ENCODE results near the gene CRABP2.

CRABP2 gene

GRCh38 chr1:156708218-156708661 is 2.9 kb upstream of the CRABP2 start:
- no peak for DNase-seq

DNA sequence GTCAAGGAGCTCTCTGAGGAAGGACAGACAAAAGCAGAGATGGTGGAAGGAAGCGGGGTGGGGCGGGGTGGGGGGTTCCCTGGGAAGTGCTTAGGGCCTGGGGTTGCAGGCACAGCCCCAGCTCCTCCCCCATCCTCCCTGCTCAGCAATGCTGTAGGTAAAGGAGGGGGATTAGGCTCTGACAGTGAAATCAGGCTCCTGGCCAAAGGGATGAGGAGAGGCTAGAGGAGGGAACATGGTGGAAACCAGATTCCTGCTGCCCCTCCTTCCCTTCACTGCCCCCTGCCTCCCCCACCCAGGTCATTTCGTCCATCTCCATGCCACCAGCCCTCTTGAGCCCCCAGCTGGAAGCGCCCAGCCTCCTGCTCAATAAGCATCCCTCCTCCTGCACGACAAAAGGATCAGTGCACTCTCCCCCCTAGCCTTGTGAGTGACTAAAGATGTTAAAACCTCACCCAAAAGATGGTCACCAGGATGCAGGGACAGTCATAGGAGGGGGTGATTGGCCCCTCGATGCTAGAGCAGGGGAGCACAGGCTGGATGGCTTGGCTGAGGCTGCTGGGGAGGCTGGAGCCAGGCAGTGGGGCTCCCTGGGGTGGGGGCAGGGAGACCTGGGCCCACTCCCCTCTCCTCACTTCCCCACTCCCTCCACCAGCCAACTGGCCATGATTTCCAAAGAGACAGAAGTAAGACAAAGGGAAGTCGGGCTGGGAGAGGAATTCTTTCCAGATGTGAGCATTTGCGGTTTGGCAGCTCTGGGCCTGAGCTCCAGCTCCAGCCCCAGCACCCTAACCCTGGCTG is 2.2 kb upstream of the CRABP2 start:
- no peak for DNase-seq

DNA sequence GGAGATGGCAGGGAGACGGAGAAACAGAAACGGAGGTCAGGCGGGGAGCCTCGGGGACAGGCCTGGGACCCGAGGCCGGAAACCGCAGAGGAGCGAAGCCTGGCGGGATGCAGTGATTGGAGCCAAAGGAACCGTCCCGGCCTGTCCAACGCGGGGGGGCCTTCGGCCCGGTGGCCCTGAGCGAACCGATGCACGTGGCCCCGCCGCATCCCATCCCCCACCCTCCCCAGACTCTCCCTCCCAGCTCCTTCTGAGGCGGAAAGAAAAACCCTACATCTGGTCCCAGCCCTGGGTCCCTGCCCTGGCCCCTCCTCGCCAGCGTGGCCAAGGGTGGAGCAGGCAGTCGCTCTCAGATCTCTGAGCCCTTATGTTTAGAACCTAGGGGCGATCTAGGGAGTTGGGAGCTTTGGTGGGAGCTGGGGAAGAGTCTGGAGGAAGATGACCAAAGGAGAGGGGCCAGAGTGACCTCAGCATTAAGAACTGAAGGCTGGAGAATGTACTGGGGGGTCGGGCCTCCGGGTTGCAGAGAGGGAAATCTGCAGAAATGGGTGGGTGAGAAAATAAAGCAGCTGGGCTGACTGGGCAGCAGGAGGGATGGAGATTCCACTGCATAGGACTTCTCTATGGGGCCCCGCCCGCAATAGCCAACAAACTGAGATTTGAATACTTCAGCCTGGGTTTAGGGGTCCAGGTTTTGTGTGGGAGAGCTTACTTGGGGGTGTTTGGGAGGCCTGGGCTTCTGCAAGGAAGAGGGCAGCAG is 1.5 kb upstream of the CRABP2 start:
- no peak for DNase-seq

- DNase-seq = peak in 1 of 2 donors; percentile 21
These were observed 704 bp upstream of the CRABP2 start for GRCh38 chr1:156705918-156706656.

DNA sequence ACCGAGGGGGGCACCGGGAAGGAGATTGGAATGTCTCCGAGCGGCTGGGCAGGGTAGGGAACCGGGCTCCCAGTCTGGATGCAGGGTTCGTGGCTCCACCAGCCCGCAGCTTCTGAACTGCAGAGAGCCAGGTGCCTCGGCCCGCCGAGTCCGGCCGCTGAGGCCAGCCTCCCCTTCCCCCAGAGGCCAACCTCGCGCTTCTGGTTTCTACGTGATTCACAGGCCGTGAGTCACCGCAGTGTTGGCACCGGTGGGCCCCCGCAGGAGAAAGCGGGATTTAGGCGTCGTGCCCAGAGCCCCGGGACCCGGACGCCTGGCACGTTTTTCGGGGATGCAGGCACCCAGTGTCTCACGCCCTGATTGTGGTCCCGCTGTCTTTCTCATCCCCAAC is 458 bp downstream of the CRABP2 start:
- DNase-seq = no peak

GRCh38 chr1:156704166-156704711 is 1.1 kb downstream of the CRABP2 start:
- no peak for DNase-seq

- DNase-seq = no peak
These were observed 1.6 kb downstream of the CRABP2 start for GRCh38 chr1:156703741-156704140.

- no peak for DNase-seq
These were observed 2.0 kb downstream of the CRABP2 start for GRCh38 chr1:156703336-156703735.

DNA sequence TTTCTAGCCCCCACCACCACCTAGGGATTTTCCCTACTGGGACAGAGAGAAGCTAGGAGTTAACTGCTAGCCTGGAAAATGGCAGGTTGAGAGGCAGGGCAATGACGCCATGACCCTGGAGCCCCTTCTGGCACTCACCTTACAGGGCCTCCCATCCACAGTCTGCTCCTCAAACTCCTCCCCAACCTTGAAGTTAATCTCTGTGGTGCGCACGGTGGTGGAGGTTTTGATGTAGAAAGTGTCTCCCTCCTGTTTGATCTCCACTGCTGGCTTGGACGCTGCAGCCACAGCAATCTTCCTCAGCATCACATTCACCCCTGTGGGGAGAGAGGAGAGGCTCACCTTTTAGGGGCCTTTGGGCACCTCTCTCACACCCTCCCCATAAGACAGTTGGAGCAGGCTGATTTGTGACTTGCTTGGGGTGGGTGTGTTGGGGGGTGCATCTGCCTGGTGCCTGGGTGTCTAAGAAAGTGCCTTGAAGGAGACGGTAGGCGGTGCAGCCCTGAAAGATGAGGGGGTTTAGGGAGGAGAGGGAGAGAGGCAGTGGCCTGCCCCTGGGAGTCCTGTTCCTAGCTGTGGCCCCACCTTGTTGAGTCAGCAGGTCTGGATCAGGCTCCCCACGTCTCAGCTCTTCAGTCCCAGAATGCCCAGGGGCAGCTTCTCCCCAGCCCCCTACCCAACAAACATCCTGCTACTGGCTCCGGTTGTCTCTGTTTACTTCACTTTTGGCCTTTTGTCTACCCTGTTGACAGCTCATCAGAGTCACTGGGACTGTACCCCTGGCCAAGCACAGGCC is 4.4 kb downstream of the CRABP2 start:
- DNase-seq = no peak

DNA sequence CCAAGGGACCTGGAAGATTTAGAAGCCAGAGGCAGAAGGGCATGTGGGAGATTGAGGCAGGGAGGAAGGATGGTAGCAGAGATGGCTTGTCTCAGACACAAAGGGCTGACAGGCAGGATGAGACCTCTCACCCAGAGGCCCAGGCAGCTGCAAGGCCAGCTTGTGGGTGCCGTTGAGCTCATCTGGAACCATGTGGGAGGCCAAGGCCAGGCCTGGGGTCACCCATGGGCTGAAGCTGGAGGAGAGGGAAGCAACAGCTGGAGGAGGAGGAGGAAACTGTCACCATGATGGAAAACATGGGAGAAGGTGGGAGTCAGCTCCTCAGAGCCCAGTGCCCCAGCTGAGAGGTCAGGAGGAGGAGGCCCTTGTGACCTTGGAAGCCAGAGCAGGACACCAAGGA is 6.4 kb downstream of the CRABP2 start:
- no peak for DNase-seq

DNA sequence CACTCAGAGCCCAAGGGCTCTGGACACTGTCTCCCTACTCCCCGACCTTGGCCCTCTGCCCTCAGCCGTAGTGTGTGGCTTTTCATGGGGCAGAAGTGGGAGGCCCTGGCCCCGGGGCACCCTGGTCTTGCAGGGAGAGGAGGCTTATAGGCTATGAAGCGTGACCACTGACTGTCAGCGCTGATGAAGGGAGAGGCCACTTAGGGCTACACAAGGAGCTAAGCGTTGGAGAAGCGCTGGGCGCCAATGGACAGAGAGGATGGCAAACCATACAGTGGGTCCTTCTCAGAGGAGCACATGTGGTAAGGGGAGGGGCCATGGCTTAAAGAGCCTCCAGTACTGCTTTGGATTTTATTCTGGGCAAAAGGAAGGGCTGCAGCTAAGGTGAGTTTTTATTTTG is 7.9 kb downstream of the CRABP2 start:
- DNase-seq = no peak

DNA sequence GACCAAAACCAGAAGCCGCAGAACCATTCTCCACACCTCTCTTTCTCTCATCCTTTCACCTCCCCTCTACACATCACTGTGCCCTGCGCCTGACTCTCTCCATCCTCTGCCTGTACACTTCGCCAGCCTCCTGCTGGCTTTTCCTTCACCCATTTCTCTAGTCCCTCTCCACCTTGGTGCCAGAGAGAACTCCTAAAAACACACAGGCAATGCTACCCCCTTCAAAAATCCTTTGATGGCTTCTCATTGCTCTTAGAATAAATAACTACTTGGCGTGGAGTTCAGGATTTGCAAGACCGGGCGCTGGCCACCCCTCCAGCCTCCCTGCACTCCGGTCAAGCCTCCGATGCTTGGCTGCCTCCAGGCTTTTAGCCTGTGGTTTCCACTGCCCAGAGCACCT is 8.6 kb downstream of the CRABP2 start:
- DNase-seq = no peak

GRCh38 chr1:156694690-156694962 is 10.8 kb downstream of the CRABP2 start:
- DNase-seq = no peak

- DNase-seq = no peak
These were observed 11.3 kb downstream of the CRABP2 start for GRCh38 chr1:156693848-156694689.

- DNase-seq = no peak
These were observed 12.2 kb downstream of the CRABP2 start for GRCh38 chr1:156692925-156693847.

DNA sequence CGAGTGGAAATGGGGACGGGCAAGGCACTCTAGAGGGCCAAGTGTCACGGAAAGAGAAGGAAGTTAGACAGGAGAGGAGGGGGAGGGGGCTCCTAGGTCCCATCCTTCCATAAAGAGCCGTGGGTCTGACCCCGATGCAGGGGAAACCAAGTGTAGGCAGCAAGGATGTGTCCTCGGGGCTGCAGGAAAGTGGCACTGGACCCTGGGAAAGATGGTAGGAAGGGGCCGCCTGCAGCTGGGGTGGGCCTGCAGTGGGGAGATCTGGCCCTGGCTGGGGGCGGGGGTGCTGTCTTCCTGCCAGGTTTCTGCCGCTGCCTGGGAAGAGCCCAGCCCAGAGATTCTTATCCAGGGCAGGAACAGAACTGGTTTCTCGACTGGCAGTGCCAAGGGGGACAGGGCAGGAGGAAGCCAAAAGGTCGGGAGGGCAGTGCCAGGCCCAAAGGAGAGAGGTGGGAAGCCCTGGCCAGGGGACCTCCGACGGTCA is 12.9 kb downstream of the CRABP2 start:
- DNase-seq = no peak

- DNase-seq = no peak
These were observed 13.5 kb downstream of the CRABP2 start for GRCh38 chr1:156691665-156692440.

- no peak for DNase-seq
These were observed 14.2 kb downstream of the CRABP2 start for GRCh38 chr1:156691191-156691590.

- no peak for DNase-seq
These were observed 14.7 kb downstream of the CRABP2 start for GRCh38 chr1:156690675-156691036.

All from bone marrow (tissue), 2 donors.